ENCODE results near the gene UBA6. TPM values are rescaled to one million over a fixed set of nuclear protein-coding genes. Genes with fewer than 3 reads are reported as not detected.

Gene UBA6
- total and polyA plus RNA-seq, 2 donors: 13.8 to 53.5 TPM

GRCh38 chr4:67691328-67691727 is 9.6 kb downstream of the UBA6 start:
- Histone ChIP-seq H3K4me3 (ENCODE audit: low read length in 2 of 2) (no peak overlapping the region), H3K9me3 (ENCODE audit: control insufficient read depth in 2 of 2, insufficient read depth in 1 of 2, low read length in 1 of 2) (no peaks in the 10 kb centered on the region), H3K4me1 (ENCODE audit: control insufficient read depth in 2 of 2, insufficient read depth in 2 of 2, low read length in 2 of 2) (no peaks in the 10 kb centered on the region), H3K27ac (ENCODE audit: low read depth in 1 of 2, low read length in 1 of 2) (no peak overlapping the region), H3K36me3 (ENCODE audit: control insufficient read depth in 2 of 2, insufficient read depth in 2 of 2, low read length in 1 of 2) (peaks cover 0 to 20% of the 10 kb centered on the region in 2 donors), H3K27me3 (ENCODE audit: control insufficient read depth in 2 of 2, insufficient read depth in 1 of 2, low read length in 1 of 2) (no peaks in the 10 kb centered on the region)
- no peak for DNase-seq (ENCODE audit: low read depth in 6 of 9, low spot score in 9 of 9)

GRCh38 chr4:67687636-67688035 is 13.3 kb downstream of the UBA6 start:
- Histone ChIP-seq H3K9me3 (ENCODE audit: control insufficient read depth in 2 of 2, insufficient read depth in 1 of 2, low read length in 1 of 2) (no peaks in the 10 kb centered on the region), H3K27ac (ENCODE audit: low read depth in 1 of 2, low read length in 1 of 2) (no peak overlapping the region), H3K4me3 (ENCODE audit: low read length in 2 of 2) (no peak overlapping the region), H3K27me3 (ENCODE audit: control insufficient read depth in 2 of 2, insufficient read depth in 1 of 2, low read length in 1 of 2) (no peaks in the 10 kb centered on the region), H3K36me3 (ENCODE audit: control insufficient read depth in 2 of 2, insufficient read depth in 2 of 2, low read length in 1 of 2) (peaks cover 0 to 11% of the 10 kb centered on the region in 2 donors), H3K4me1 (ENCODE audit: control insufficient read depth in 2 of 2, insufficient read depth in 2 of 2, low read length in 2 of 2) (no peaks in the 10 kb centered on the region)
- WGBS: 98% methylated on average over 4 of the region's 4 CpGs
- DNase-seq (ENCODE audit: low read depth in 6 of 9, low spot score in 9 of 9): no peak

GRCh38 chr4:67685532-67685859 is 15.5 kb downstream of the UBA6 start:
- DNase-seq (ENCODE audit: low read depth in 6 of 9, low spot score in 9 of 9): no peak
- 99% methylated on average over 5 of the region's 5 CpGs for whole genome bisulfite sequencing
- H3K4me1 ChIP-seq (ENCODE audit: control insufficient read depth in 2 of 2, insufficient read depth in 2 of 2, low read length in 2 of 2): no peaks in the 10 kb centered on the region
- peaks cover 4 to 6% of the 10 kb centered on the region in 2 donors for H3K36me3 ChIP-seq (ENCODE audit: control insufficient read depth in 2 of 2, insufficient read depth in 2 of 2, low read length in 1 of 2)
- no peaks in the 10 kb centered on the region for H3K9me3 ChIP-seq (ENCODE audit: control insufficient read depth in 2 of 2, insufficient read depth in 1 of 2, low read length in 1 of 2)
- H3K27me3 ChIP-seq (ENCODE audit: control insufficient read depth in 2 of 2, insufficient read depth in 1 of 2, low read length in 1 of 2): no peaks in the 10 kb centered on the region
- H3K4me3 ChIP-seq (ENCODE audit: low read length in 2 of 2): no peak overlapping the region
- no peak overlapping the region for H3K27ac ChIP-seq (ENCODE audit: low read depth in 1 of 2, low read length in 1 of 2)

- no peak overlapping the region for H3K4me3 ChIP-seq (ENCODE audit: low read length in 2 of 2)
These were observed 16.0 kb downstream of the UBA6 start for GRCh38 chr4:67684839-67685531.

GRCh38 chr4:67682266-67682665 is 18.7 kb downstream of the UBA6 start:
- Histone ChIP-seq H3K4me1 (ENCODE audit: control insufficient read depth in 2 of 2, insufficient read depth in 2 of 2, low read length in 2 of 2) (no peaks in the 10 kb centered on the region), H3K27me3 (ENCODE audit: control insufficient read depth in 2 of 2, insufficient read depth in 1 of 2, low read length in 1 of 2) (no peaks in the 10 kb centered on the region), H3K36me3 (ENCODE audit: control insufficient read depth in 2 of 2, insufficient read depth in 2 of 2, low read length in 1 of 2) (peaks cover 5 to 12% of the 10 kb centered on the region in 2 donors), H3K27ac (ENCODE audit: low read depth in 1 of 2, low read length in 1 of 2) (no peak overlapping the region), H3K4me3 (ENCODE audit: low read length in 2 of 2) (no peak overlapping the region), H3K9me3 (ENCODE audit: control insufficient read depth in 2 of 2, insufficient read depth in 1 of 2, low read length in 1 of 2) (no peaks in the 10 kb centered on the region)
- no peak for DNase-seq (ENCODE audit: low read depth in 6 of 9, low spot score in 9 of 9)
- WGBS: 96% methylated on average over 1 of the region's 1 CpG

More at GRCh38 chr4:67684839-67685531, 16.0 kb downstream of the UBA6 start:
- no peak for DNase-seq (ENCODE audit: low read depth in 6 of 9, low spot score in 9 of 9)
- no peaks in the 10 kb centered on the region for H3K27me3 ChIP-seq (ENCODE audit: control insufficient read depth in 2 of 2, insufficient read depth in 1 of 2, low read length in 1 of 2)
- no peak overlapping the region for H3K27ac ChIP-seq (ENCODE audit: low read depth in 1 of 2, low read length in 1 of 2)
- no peaks in the 10 kb centered on the region for H3K4me1 ChIP-seq (ENCODE audit: control insufficient read depth in 2 of 2, insufficient read depth in 2 of 2, low read length in 2 of 2)
- H3K36me3 ChIP-seq (ENCODE audit: control insufficient read depth in 2 of 2, insufficient read depth in 2 of 2, low read length in 1 of 2): peaks cover 5 to 7% of the 10 kb centered on the region in 2 donors
- 89% methylated on average over 1 of the region's 1 CpG for WGBS
- no peaks in the 10 kb centered on the region for H3K9me3 ChIP-seq (ENCODE audit: control insufficient read depth in 2 of 2, insufficient read depth in 1 of 2, low read length in 1 of 2)

- H3K9me3 ChIP-seq (ENCODE audit: control insufficient read depth in 2 of 2, insufficient read depth in 1 of 2, low read length in 1 of 2): no peaks in the 10 kb centered on the region
- H3K27ac ChIP-seq (ENCODE audit: low read depth in 1 of 2, low read length in 1 of 2): no peak overlapping the region
- WGBS: 96% methylated on average over 2 of the region's 2 CpGs
- H3K36me3 ChIP-seq (ENCODE audit: control insufficient read depth in 2 of 2, insufficient read depth in 2 of 2, low read length in 1 of 2): peaks cover 9 to 24% of the 10 kb centered on the region in 2 donors
- H3K4me1 ChIP-seq (ENCODE audit: control insufficient read depth in 2 of 2, insufficient read depth in 2 of 2, low read length in 2 of 2): no peaks in the 10 kb centered on the region
- H3K4me3 ChIP-seq (ENCODE audit: low read length in 2 of 2): no peak overlapping the region
- DNase-seq (ENCODE audit: low read depth in 6 of 9, low spot score in 9 of 9): no peak
- no peaks in the 10 kb centered on the region for H3K27me3 ChIP-seq (ENCODE audit: control insufficient read depth in 2 of 2, insufficient read depth in 1 of 2, low read length in 1 of 2)
These were observed 20.3 kb downstream of the UBA6 start for GRCh38 chr4:67680581-67681222.

GRCh38 chr4:67678612-67679011 is 22.3 kb downstream of the UBA6 start:
- Histone ChIP-seq H3K27me3 (ENCODE audit: control insufficient read depth in 2 of 2, insufficient read depth in 1 of 2, low read length in 1 of 2) (no peaks in the 10 kb centered on the region), H3K27ac (ENCODE audit: low read depth in 1 of 2, low read length in 1 of 2) (no peak overlapping the region), H3K4me3 (ENCODE audit: low read length in 2 of 2) (no peak overlapping the region), H3K4me1 (ENCODE audit: control insufficient read depth in 2 of 2, insufficient read depth in 2 of 2, low read length in 2 of 2) (no peaks in the 10 kb centered on the region), H3K36me3 (ENCODE audit: control insufficient read depth in 2 of 2, insufficient read depth in 2 of 2, low read length in 1 of 2) (peaks cover 14 to 33% of the 10 kb centered on the region in 2 donors), H3K9me3 (ENCODE audit: control insufficient read depth in 2 of 2, insufficient read depth in 1 of 2, low read length in 1 of 2) (no peaks in the 10 kb centered on the region)
- WGBS: 98% methylated on average over 2 of the region's 2 CpGs
- DNase-seq (ENCODE audit: low read depth in 6 of 9, low spot score in 9 of 9): no peak

GRCh38 chr4:67674098-67674497 is 26.9 kb downstream of the UBA6 start:
- Histone ChIP-seq H3K9me3 (ENCODE audit: control insufficient read depth in 2 of 2, insufficient read depth in 1 of 2, low read length in 1 of 2) (no peaks in the 10 kb centered on the region), H3K27me3 (ENCODE audit: control insufficient read depth in 2 of 2, insufficient read depth in 1 of 2, low read length in 1 of 2) (no peaks in the 10 kb centered on the region), H3K36me3 (ENCODE audit: control insufficient read depth in 2 of 2, insufficient read depth in 2 of 2, low read length in 1 of 2) (peaks cover 13 to 48% of the 10 kb centered on the region in 2 donors), H3K4me1 (ENCODE audit: control insufficient read depth in 2 of 2, insufficient read depth in 2 of 2, low read length in 2 of 2) (no peaks in the 10 kb centered on the region), H3K4me3 (ENCODE audit: low read length in 2 of 2) (no peak overlapping the region), H3K27ac (ENCODE audit: low read depth in 1 of 2, low read length in 1 of 2) (no peak overlapping the region)
- DNase-seq (ENCODE audit: low read depth in 6 of 9, low spot score in 9 of 9): no peak
- 94% methylated on average over 2 of the region's 2 CpGs for WGBS

GRCh38 chr4:67668315-67668714 is 32.6 kb downstream of the UBA6 start:
- H3K9me3 ChIP-seq (ENCODE audit: control insufficient read depth in 2 of 2, insufficient read depth in 1 of 2, low read length in 1 of 2): no peaks in the 10 kb centered on the region
- peaks cover 12 to 45% of the 10 kb centered on the region in 2 donors for H3K36me3 ChIP-seq (ENCODE audit: control insufficient read depth in 2 of 2, insufficient read depth in 2 of 2, low read length in 1 of 2)
- H3K27ac ChIP-seq (ENCODE audit: low read depth in 1 of 2, low read length in 1 of 2): no peak overlapping the region
- no peaks in the 10 kb centered on the region for H3K27me3 ChIP-seq (ENCODE audit: control insufficient read depth in 2 of 2, insufficient read depth in 1 of 2, low read length in 1 of 2)
- H3K4me3 ChIP-seq (ENCODE audit: low read length in 2 of 2): no peak overlapping the region
- H3K4me1 ChIP-seq (ENCODE audit: control insufficient read depth in 2 of 2, insufficient read depth in 2 of 2, low read length in 2 of 2): no peaks in the 10 kb centered on the region
- no peak for DNase-seq (ENCODE audit: low read depth in 6 of 9, low spot score in 9 of 9)
- 98% methylated on average over 3 of the region's 3 CpGs for WGBS
